ENCODE data around the gene AIFM1. TPM values are rescaled to one million over a fixed set of nuclear protein-coding genes. Genes with fewer than 3 reads are reported as not detected.

Gene AIFM1
- polyA plus RNA-seq, 1 of the 3 experiments (the other 2 are of a cell fraction): 49.8 TPM

- TF ChIP-seq IRF3 (IDR thresholded peaks at IDR 0.05; ENCODE audit: low read depth, low read length) (no peak), CHD2 (IDR thresholded peaks at IDR 0.05; ENCODE audit: low read length, partially characterized antibody) (no peak), USF2 (IDR thresholded peaks at IDR 0.05; ENCODE audit: borderline replicate concordance, low read depth, low read length) (no peak), REST (IDR thresholded peaks at IDR 0.05; ENCODE audit: low read depth, low read length) (no peak), YY1 (IDR thresholded peaks at IDR 0.05; ENCODE audit: low read depth) (no peak), RCOR1 (IDR thresholded peaks at IDR 0.05; ENCODE audit: low read length) (0 out of 2 replicates have a peak, but pooled peaks have one; percentile 30), TCF12 (IDR thresholded peaks at IDR 0.05) (no peak), ELF1 (IDR thresholded peaks at IDR 0.05) (no peak), POLR2AphosphoS5 (IDR thresholded peaks at IDR 0.05; ENCODE audit: low read depth, low read length) (no peak), ZBTB33 (IDR thresholded peaks at IDR 0.05; ENCODE audit: borderline replicate concordance, low read depth) (no peak), EP300 (IDR thresholded peaks at IDR 0.05; ENCODE audit: borderline replicate concordance in 1 of 2, low read depth in 1 of 2, low read length in 1 of 2) (peak in 1 of 2 experiments; percentile 56; a peak in 1 of 4 replicates), SIN3A (IDR thresholded peaks at IDR 0.05; ENCODE audit: borderline replicate concordance, low read depth, low read length) (no peak)
Measured at GRCh38 chrX:130097507-130098209, 68.0 kb downstream of the AIFM1 start (continued).
